ENCODE data around the gene KIF14. TPM values are rescaled to one million over a fixed set of nuclear protein-coding genes. Genes with fewer than 3 reads are reported as not detected.

Gene KIF14
- total and polyA plus RNA-seq, 2 of the 13 experiments (the other 11 are each of a cell fraction or from before 2014, with no cell fraction given): 3.3 to 11.2 TPM

GRCh38 chr1:200620273-200621131, at the start of gene KIF14 (continued):
- TF ChIP-seq MXD1 (CRISPR knock-in tag; IDR thresholded peaks at IDR 0.05) (peak; percentile 20; the same call in 1 of the 2 replicates), IRF2 (CRISPR knock-in tag; IDR thresholded peaks at IDR 0.05) (peak; percentile 26; the same call in 1 of the 2 replicates), ZNF777 (CRISPR knock-in tag; IDR thresholded peaks at IDR 0.05) (peak; percentile 20; the same call in 1 of the 2 replicates), ESRRA (CRISPR knock-in tag; IDR thresholded peaks at IDR 0.05; ENCODE audit: low read depth) (no peak), DR1 (CRISPR knock-in tag; IDR thresholded peaks at IDR 0.05) (no peak), ZNF605 (CRISPR knock-in tag; IDR thresholded peaks at IDR 0.05) (peak; percentile 63; the same call in 1 of the 2 replicates), NONO (IDR thresholded peaks at IDR 0.05) (no peak), NONO (CRISPR knock-in tag; conservative IDR thresholded peaks at IDR 0.05) (peak; percentile 63), ARID4A (CRISPR knock-in tag; IDR thresholded peaks at IDR 0.05; ENCODE audit: borderline replicate concordance) (peak; percentile 98), HDAC2 (CRISPR knock-in tag; IDR thresholded peaks at IDR 0.05) (peak; percentile 40; the same call in 1 of the 2 replicates), ZBTB7B (CRISPR knock-in tag; IDR thresholded peaks at IDR 0.05) (peak; percentile 50; the same call in 1 of the 2 replicates), ETV5 (CRISPR knock-in tag; IDR thresholded peaks at IDR 0.05; ENCODE audit: borderline replicate concordance) (peak; percentile 82), NPAS2 (CRISPR knock-in tag; IDR thresholded peaks at IDR 0.05; ENCODE audit: borderline replicate concordance) (no peak), NFYC (CRISPR knock-in tag; IDR thresholded peaks at IDR 0.05) (peak; percentile 97), BORCS8-MEF2B (CRISPR knock-in tag; IDR thresholded peaks at IDR 0.05) (peak; percentile 93), ZNF431 (CRISPR knock-in tag; IDR thresholded peaks at IDR 0.05; ENCODE audit: borderline replicate concordance, low read depth) (peak; percentile 84; the same call in 1 of the 2 replicates), KDM5A (IDR thresholded peaks at IDR 0.05; ENCODE audit: borderline replicate concordance, low read length) (peak; percentile 73), THAP9 (CRISPR knock-in tag; IDR thresholded peaks at IDR 0.05; ENCODE audit: borderline replicate concordance) (no peak), SP2 (CRISPR knock-in tag; IDR thresholded peaks at IDR 0.05) (peak; percentile 89), U2AF2 (IDR thresholded peaks at IDR 0.05; ENCODE audit: low read depth, low read length) (0 out of 2 replicates have a peak, but pooled peaks have one; percentile 53), ELF3 (CRISPR knock-in tag; IDR thresholded peaks at IDR 0.05) (peak; percentile 26; the same call in 1 of the 2 replicates), ZNF614 (CRISPR knock-in tag; IDR thresholded peaks at IDR 0.05; ENCODE audit: borderline replicate concordance) (0 out of 2 replicates have a peak, but pooled peaks have one; percentile 51), PHF8 (CRISPR knock-in tag; IDR thresholded peaks at IDR 0.05) (peak; percentile 79; the same call in 1 of the 2 replicates)
